B cell (primary cell): ENCODE measurements around the gene MED31.

Experiments used
- CTCF ChIP-seq: fragments of 200-600 bp; IDR thresholded peaks from one replicate; pipeline ENCODE4 v1.8.0; 2022; ENCODE audit warnings: antibody characterized with exemption, mild to moderate bottlenecking
- EZH2 ChIP-seq: IDR thresholded peaks from 2 replicates; pipeline ENCODE4 v1.6.1; 2012; ENCODE audit warnings: borderline replicate concordance, low read depth, mild to moderate bottlenecking, moderate library complexity, low read length; ENCODE audit not compliant: insufficient read depth, poor library complexity, severe bottlenecking

GRCh38 chr17:6695565-6695964 lies 44.2 kb upstream of the MED31 start:
- TF ChIP-seq CTCF (no peak), EZH2 (no peak)
